Esophagus squamous epithelium (tissue), 4 donors: ENCODE measurements around the gene UBE2H.

Experiments
- POLR2A ChIP-seq, 4 donors: fragments of 450-650 bp; IDR thresholded peaks; one replicate each; pipeline ENCODE4 v1.6.1; 2017; ENCODE audit warnings: antibody characterized with exemption in 4 of 4, mild to moderate bottlenecking in 4 of 4, moderate library complexity in 3 of 4
- TF ChIP-seq, protein P1 (sequence below), 6 experiments: fragments of 450-650 bp in 4 of 6; fragments of 200-600 bp in 2 of 6; sonication (generic) in 2 of 6; IDR thresholded peaks; one replicate each; pipeline ENCODE4 v1.5.1; 2016 to 2019; ENCODE audit warnings: antibody characterized with exemption in 6 of 6, mild to moderate bottlenecking in 4 of 6, moderate library complexity in 4 of 6

DNA sequence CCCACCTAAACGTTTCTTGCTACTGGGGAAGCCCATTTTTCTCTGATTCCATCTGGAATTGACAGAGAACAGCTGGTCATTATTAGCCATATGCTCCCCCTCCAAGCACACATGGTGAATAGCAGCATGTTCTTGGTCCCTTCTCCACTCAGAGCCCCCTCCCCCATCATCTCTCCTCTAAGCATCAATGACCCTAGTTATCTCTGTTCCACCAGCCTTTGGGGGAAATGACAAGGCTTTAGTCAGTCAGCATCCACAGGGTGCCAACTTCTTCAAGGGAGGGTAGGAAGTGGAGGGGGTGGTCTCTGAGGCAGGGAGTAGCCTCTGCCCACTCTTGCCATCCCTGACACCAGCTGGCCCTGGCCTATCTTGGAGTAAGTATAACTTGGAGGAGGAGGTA, 163.1 kb downstream of the UBE2H start:
- TF ChIP-seq, protein P1, sequence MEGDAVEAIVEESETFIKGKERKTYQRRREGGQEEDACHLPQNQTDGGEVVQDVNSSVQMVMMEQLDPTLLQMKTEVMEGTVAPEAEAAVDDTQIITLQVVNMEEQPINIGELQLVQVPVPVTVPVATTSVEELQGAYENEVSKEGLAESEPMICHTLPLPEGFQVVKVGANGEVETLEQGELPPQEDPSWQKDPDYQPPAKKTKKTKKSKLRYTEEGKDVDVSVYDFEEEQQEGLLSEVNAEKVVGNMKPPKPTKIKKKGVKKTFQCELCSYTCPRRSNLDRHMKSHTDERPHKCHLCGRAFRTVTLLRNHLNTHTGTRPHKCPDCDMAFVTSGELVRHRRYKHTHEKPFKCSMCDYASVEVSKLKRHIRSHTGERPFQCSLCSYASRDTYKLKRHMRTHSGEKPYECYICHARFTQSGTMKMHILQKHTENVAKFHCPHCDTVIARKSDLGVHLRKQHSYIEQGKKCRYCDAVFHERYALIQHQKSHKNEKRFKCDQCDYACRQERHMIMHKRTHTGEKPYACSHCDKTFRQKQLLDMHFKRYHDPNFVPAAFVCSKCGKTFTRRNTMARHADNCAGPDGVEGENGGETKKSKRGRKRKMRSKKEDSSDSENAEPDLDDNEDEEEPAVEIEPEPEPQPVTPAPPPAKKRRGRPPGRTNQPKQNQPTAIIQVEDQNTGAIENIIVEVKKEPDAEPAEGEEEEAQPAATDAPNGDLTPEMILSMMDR (IDR thresholded peaks at IDR 0.05) = no peak
- no peak for TF ChIP-seq POLR2A (IDR thresholded peaks at IDR 0.05)
